Loucy (cell line): ENCODE data around the gene ARRDC1.

Experiments used
- H2AFZ ChIP-seq: fragments of 200-600 bp; sonication (generic); 2 replicates; pipeline ENCODE4 v1.6.0; 2016; ENCODE audit warnings: antibody characterized with exemption, mild to moderate bottlenecking, low read length, moderate library complexity
- H3F3A ChIP-seq: fragments of 200-600 bp; 2 replicates; pipeline ENCODE4 v1.6.0; 2016; ENCODE audit warnings: antibody characterized with exemption, low read depth, mild to moderate bottlenecking
- H3K27me3 ChIP-seq: fragments of 200-600 bp; sonication (generic); 2 replicates; pipeline ENCODE4 v1.6.1; 2014; ENCODE audit warnings: low read length, mild to moderate bottlenecking; ENCODE audit not compliant: insufficient read depth, poor library complexity, severe bottlenecking
- H3K36me3 ChIP-seq: fragments of 200-600 bp; sonication (generic); 2 replicates; pipeline ENCODE4 v1.6.1; 2016; ENCODE audit warnings: low read length; ENCODE audit not compliant: insufficient read depth
- H3K4me1 ChIP-seq: fragments of 200-600 bp; sonication (generic); 2 replicates; pipeline ENCODE4 v1.5.1; 2014; ENCODE audit warnings: low read length, mild to moderate bottlenecking; ENCODE audit not compliant: insufficient read depth, poor library complexity, severe bottlenecking
- H3K4me2 ChIP-seq: fragments of 200-600 bp; sonication (generic); 2 replicates; pipeline ENCODE4 v1.6.0; 2014; ENCODE audit warnings: antibody characterized with exemption, low read length, low read depth, mild to moderate bottlenecking; ENCODE audit not compliant: poor library complexity, severe bottlenecking
- H3K4me3 ChIP-seq: fragments of 200-600 bp; sonication (generic); 2 replicates; pipeline ENCODE4 v1.5.1; 2014; ENCODE audit warnings: low read length, mild to moderate bottlenecking, mixed read lengths; ENCODE audit not compliant: poor library complexity, severe bottlenecking
- H3K79me2 ChIP-seq: fragments of 200-600 bp; sonication (generic); 2 replicates; pipeline ENCODE4 v1.6.1; 2014; ENCODE audit warnings: low read length; ENCODE audit not compliant: insufficient read depth
- H3K9ac ChIP-seq: fragments of 200-600 bp; sonication (generic); 2 replicates; pipeline ENCODE4 v1.6.0; 2014; ENCODE audit warnings: mild to moderate bottlenecking, low read depth, low read length, moderate library complexity; ENCODE audit not compliant: poor library complexity, severe bottlenecking
- H3K9me2 ChIP-seq: fragments of 200-600 bp; sonication (generic); replicated peaks from 2 replicates; pipeline ENCODE4 v1.6.1; 2016; ENCODE audit warnings: low read depth, low read length, mixed read lengths
- H3K9me3 ChIP-seq: fragments of 200-600 bp; sonication (generic); 2 replicates; pipeline ENCODE4 v1.6.1; 2014; ENCODE audit warnings: mild to moderate bottlenecking, antibody characterized with exemption, low read length, low read depth; ENCODE audit not compliant: insufficient read depth
- H4K20me1 ChIP-seq: fragments of 200-600 bp; sonication (generic); 2 replicates; pipeline ENCODE4 v1.6.0; 2014; ENCODE audit warnings: antibody characterized with exemption, low read length, mild to moderate bottlenecking; ENCODE audit not compliant: insufficient read depth, poor library complexity, severe bottlenecking
- CTCF ChIP-seq: fragments of 200-600 bp; sonication (generic); conservative IDR thresholded peaks from 2 replicates; pipeline ENCODE4 v1.5.1; 2014; ENCODE audit warnings: mild to moderate bottlenecking, antibody characterized with exemption, low read length
- EZH2phosphoT487 ChIP-seq: fragments of 200-600 bp; IDR thresholded peaks from 2 replicates; pipeline ENCODE4 v1.6.1; 2018; ENCODE audit warnings: antibody characterized with exemption, mild to moderate bottlenecking, moderate library complexity, borderline replicate concordance

ARRDC1 gene

DNA sequence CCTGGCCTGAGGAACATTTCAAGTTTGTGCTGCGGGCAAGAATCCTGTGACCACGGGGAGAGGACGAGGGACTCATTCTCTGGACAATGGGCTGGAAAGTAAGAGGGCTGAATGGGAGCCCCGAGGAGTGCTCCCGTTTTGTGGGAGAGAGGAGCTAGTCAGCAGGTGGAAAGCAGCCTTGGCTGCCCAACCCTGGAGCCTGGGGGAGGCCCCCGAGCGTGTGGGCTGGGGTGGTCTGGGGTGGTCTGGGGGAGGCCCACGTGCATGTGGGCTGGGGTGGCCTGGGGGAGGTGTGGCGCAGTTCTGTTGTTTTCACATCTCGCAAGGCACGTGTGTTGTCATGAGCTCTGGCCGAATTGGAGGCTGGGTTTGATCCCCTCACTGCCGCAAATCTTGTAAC lies 40.9 kb downstream of the ARRDC1 start:
- Histone ChIP-seq H3K27me3 (no peaks in the 10 kb centered on the region), H3K4me2 (no peak overlapping the region), H3K9ac (no peak overlapping the region), H4K20me1 (peaks cover 43% of the 10 kb centered on the region), H3F3A (no peaks in the 10 kb centered on the region), H3K9me3 (no peaks in the 10 kb centered on the region), H3K4me1 (peaks cover 10% of the 10 kb centered on the region), H3K36me3 (peaks cover 12% of the 10 kb centered on the region; the same call in 1 of the 2 replicates), H3K79me2 (peaks cover 97% of the 10 kb centered on the region), H3K4me3 (no peak overlapping the region), H3K9me2 (no peaks in the 10 kb centered on the region), H2AFZ (no peak overlapping the region)
- no peak for TF ChIP-seq CTCF
- no peak for TF ChIP-seq EZH2phosphoT487

GRCh38 chr9:137647096-137647714 lies 41.7 kb downstream of the ARRDC1 start:
- Histone ChIP-seq H3K79me2 (peaks cover 97% of the 10 kb centered on the region), H3K9ac (no peak overlapping the region), H3K4me2 (peak overlapping the region; percentile 43), H3K4me3 (no peak overlapping the region), H3K9me3 (no peaks in the 10 kb centered on the region), H3K36me3 (peaks cover 19% of the 10 kb centered on the region; the same call in 1 of the 2 replicates), H3K27me3 (no peaks in the 10 kb centered on the region), H3F3A (no peaks in the 10 kb centered on the region), H3K9me2 (no peaks in the 10 kb centered on the region), H4K20me1 (peaks cover 48% of the 10 kb centered on the region), H3K4me1 (peaks cover 10% of the 10 kb centered on the region), H2AFZ (no peak overlapping the region)
- TF ChIP-seq CTCF = no peak
- no peak for TF ChIP-seq EZH2phosphoT487

DNA sequence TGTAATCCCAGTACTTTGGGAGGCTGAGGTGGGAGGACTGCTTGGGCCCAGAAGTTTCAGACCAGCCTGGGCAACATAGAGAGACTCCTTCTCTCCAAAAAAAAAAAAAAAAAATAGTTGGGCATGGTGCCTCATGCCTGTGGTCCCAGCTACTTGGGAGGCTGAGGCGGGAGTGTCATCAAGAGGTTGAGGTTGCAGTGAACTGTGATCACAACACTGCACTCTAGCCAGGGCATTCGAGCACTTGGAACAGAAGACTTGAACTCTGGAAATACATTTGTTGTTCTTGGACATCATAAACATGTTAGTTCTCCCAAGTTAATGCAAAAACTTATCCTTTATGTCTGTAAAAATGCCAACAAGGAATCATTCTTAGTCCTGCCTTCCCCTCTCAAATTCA lies 42.9 kb downstream of the ARRDC1 start:
- TF ChIP-seq CTCF (no peak), EZH2phosphoT487 (no peak)
- H2AFZ ChIP-seq = no peak overlapping the region
- H3K9me2 ChIP-seq = no peaks in the 10 kb centered on the region
- no peaks in the 10 kb centered on the region for H3K9me3 ChIP-seq
- peaks cover 10% of the 10 kb centered on the region for H3K4me1 ChIP-seq
- no peak overlapping the region for H3K4me2 ChIP-seq
- H3K27me3 ChIP-seq = no peaks in the 10 kb centered on the region
- H3K9ac ChIP-seq = no peak overlapping the region
- peaks cover 44% of the 10 kb centered on the region for H4K20me1 ChIP-seq
- no peaks in the 10 kb centered on the region for H3F3A ChIP-seq
- peaks cover 92% of the 10 kb centered on the region for H3K79me2 ChIP-seq
- no peak overlapping the region for H3K4me3 ChIP-seq
- peaks cover 23% of the 10 kb centered on the region; the same call in 1 of the 2 replicates for H3K36me3 ChIP-seq
